PFSK-1 (cell line): Measurements from ENCODE around the gene MMRN1.

ENCODE experiments used
- SIN3A ChIP-seq: IDR thresholded peaks from 2 replicates; pipeline ENCODE4 v1.6.1; 2012; ENCODE audit warnings: mild to moderate bottlenecking, low read length, moderate library complexity, borderline replicate concordance; ENCODE audit not compliant: insufficient read depth
- TF ChIP-seq, protein P1 (sequence below), 2 experiments: IDR thresholded peaks; 2 replicates each; pipeline versions ENCODE4 v1.6.1 to v1.8.0; 2011 to 2012; ENCODE audit warnings: low read depth in 2 of 2, low read length in 2 of 2, control low read depth in 1 of 2, inconsistent platforms in 1 of 2, mild to moderate bottlenecking in 1 of 2, moderate library complexity in 1 of 2; ENCODE audit not compliant: insufficient read depth in 1 of 2

DNA sequence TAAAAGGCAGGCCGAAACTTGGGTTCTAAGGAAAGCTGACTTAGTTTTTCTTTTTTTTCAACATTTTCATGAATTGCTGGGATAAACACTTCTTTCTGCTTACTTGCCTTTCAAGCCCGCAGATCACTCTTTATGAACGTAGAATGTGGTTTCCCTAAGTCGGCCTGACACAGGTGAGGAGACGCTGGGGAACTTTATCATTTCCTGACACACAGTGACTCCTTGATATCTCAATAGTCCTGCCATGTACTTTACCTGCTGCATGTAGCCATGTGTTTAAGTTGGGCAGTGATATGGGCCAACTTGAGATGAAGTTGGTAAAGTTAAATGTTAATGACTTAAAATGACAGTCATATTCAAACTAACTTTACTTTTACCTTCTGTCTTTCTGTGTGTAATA is 31.1 kb upstream of the MMRN1 start:
- TF ChIP-seq, protein P1, sequence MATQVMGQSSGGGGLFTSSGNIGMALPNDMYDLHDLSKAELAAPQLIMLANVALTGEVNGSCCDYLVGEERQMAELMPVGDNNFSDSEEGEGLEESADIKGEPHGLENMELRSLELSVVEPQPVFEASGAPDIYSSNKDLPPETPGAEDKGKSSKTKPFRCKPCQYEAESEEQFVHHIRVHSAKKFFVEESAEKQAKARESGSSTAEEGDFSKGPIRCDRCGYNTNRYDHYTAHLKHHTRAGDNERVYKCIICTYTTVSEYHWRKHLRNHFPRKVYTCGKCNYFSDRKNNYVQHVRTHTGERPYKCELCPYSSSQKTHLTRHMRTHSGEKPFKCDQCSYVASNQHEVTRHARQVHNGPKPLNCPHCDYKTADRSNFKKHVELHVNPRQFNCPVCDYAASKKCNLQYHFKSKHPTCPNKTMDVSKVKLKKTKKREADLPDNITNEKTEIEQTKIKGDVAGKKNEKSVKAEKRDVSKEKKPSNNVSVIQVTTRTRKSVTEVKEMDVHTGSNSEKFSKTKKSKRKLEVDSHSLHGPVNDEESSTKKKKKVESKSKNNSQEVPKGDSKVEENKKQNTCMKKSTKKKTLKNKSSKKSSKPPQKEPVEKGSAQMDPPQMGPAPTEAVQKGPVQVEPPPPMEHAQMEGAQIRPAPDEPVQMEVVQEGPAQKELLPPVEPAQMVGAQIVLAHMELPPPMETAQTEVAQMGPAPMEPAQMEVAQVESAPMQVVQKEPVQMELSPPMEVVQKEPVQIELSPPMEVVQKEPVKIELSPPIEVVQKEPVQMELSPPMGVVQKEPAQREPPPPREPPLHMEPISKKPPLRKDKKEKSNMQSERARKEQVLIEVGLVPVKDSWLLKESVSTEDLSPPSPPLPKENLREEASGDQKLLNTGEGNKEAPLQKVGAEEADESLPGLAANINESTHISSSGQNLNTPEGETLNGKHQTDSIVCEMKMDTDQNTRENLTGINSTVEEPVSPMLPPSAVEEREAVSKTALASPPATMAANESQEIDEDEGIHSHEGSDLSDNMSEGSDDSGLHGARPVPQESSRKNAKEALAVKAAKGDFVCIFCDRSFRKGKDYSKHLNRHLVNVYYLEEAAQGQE (IDR thresholded peaks at IDR 0.05; ENCODE audit: insufficient read depth in 1 of 2, low read depth in 2 of 2, low read length in 2 of 2), result no peak
- TF ChIP-seq SIN3A, result no peak
